ENCODE measurements around the gene ZFPM1.

Gene ZFPM1

GRCh38 chr16:88550246-88550661, 97.2 kb downstream of the ZFPM1 start:
- DNase-seq = no peak

DNA sequence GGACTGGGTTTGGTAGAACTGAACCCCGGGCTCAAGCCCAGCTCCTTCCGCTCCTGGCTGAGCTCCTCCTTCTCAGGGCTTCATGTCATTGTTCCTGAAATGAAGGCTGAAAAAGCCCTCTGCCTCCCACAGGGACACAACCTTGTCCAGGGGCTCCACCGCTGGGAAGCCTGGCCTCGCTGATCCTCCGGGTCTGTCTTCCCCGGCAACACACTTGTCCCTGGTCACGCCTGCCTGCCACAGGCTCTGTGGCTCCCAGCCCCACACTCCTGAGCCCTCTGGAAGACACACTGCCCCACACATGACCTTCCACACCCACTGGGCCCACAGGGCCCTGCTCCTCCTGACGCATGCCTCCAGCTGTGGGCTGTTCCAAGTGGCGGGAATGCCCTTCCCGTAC, 99.1 kb downstream of the ZFPM1 start:
- no peak for DNase-seq

DNA sequence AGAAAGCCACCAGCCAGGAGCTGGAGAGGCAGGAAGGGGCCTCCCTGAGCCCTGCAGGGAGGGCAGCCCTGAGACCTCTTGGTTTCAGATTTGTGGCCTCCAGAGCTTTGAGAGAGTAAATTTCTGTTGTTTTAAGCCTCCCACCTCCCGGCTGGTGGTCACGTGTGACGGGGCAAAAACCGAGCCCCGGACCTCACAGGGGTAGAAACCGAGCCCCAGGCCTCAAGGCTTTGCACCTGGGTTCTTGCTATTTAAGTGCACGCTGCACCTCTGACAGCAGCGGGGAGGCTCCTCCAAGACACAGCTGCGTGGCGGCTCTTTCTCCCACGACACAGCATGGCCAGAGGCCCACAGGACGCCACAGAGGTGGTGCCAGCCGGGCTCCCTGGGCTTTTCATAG, 99.7 kb downstream of the ZFPM1 start:
- no peak for DNase-seq

DNA sequence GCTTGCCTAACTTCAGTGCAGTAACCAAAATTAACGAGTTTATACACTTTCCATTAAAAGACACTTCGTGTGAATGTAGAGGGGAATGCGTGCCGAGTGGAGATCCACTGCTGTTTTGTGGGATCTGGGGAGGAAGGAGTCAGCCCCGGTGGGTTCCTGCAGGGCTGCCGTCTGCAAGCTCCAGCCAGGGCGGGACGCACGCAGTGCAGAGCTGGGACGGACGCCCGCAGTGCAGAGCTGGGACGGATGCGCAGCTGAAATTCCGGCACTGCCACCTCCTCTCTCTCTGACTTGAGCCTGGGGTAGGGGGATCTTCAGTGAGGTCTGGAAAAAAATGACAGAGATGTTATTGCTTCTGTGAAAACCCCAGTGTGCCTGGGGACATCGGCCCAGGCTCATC, 100.7 kb downstream of the ZFPM1 start:
- no peak for DNase-seq

DNA sequence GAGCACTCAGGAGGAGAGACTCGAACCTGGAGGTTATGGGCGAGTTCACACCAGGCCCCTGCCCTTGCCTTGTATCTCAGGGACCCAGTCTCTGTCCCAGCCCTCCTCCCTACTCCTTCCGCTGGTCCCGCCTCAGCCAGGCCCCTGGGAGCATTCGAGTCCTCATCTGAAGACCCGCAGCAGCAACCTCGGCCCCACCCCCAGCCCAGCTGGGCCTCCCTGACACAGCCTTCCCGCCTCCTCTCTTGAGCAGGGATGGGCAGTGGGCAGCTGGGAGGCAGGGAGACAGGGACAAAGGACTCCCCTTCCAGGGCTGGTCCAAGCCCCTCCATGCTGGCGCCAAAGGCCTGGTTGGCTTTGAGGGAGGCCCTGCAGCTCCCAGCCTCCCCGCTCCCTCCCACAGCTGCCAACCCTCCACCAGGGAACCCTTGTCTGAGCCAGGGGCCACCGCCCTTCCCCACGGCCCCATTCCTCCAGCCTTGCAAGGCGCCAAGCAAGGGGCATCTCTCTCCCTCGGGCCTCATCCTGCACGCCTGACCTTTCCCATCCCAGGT, 101.7 kb downstream of the ZFPM1 start:
- no peak for DNase-seq

DNA sequence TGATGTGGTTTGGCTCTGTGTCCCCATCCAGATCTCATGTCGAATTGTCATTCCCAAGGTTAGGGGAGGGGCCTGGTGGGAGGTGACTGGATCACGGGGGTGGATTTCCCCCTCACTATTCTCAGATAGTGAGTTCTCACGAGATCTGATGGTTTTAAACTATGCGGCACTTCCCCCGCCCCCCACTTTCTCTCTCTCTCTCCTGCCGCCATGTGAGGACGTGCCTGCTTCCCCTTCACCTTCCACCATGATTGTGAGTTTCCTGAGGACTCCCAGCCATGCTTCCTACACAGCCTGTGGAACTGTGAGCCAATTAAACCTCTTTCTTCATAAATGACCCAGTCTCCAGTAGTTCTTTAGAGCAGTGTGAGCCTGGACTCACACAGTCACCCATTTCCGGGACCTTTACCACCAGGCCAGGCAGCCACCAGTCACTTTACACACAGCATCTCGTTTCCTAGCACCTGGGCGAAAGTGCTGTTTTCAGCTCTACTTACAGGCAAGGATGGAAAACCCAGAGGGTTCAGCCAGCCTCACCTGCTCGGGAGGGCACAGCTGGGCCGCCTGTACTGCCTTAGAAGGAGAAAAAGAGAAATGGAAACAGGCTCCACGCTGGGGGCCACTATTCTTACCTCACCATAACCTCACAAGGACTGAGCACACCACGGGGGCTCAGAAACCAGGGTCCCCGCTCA, 103.4 kb downstream of the ZFPM1 start:
- DNase-seq = no peak

GRCh38 chr16:88558457-88559442, 105.7 kb downstream of the ZFPM1 start:
- no peak for DNase-seq

DNA sequence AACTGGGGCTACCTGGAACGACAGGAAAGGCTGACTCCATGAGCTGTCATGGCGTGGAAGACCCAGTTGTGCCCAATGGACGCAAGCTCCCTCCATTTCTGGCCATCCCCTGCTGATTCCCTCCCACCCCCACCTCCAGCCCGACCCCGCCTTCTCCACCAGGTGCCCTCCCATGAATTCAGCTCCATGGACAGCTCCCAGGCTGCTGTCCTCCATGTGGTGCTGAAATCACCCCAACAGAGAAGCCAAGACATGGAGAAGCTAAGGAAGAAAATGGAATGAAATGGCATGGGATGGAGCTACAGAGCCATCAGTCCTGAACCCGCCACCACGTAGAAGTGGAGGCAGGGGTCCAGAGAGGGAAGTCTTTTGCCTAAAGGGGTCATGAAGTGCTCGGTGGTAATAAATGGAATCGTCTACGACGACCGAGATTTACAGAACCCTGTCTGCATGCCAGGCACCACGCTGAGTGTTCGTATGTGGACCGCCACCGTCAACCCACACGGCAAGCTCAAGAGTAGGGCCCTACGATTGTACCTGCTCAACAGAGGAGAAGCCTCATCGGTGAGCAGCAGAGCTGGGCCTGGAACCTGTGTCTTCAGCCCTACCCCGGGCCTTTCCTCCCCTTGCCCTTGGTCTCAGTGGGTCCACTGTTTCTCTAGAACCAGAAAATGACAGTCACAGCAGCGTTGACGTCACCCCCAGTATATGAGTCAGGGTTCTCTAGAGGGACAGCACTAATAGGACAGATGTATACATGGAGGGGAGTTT, 107.8 kb downstream of the ZFPM1 start:
- no peak for DNase-seq

GRCh38 chr16:88561485-88562359, 108.6 kb downstream of the ZFPM1 start:
- peak; percentile 44 to 47 for DNase-seq

DNA sequence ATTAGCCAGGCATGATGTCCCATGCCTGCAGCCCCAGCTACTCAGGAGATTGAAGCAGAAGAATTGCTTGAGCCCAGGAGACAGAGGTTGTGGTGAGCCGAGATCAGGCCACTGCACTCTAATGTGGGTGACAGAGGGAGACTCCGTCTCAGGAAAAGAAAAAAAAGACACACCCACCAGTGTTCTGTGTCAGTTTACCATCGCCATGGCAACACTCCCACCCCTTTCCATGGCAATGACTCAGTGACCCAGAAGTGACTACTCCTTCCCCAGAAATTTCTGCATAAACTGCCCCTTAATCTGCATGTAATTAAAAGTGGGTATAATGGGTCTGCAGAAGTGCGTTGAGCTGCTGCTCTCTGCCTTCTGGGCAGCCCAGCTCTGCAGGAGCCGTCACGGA, 113.1 kb downstream of the ZFPM1 start:
- DNase-seq = peak; percentile 44 to 49

DNA sequence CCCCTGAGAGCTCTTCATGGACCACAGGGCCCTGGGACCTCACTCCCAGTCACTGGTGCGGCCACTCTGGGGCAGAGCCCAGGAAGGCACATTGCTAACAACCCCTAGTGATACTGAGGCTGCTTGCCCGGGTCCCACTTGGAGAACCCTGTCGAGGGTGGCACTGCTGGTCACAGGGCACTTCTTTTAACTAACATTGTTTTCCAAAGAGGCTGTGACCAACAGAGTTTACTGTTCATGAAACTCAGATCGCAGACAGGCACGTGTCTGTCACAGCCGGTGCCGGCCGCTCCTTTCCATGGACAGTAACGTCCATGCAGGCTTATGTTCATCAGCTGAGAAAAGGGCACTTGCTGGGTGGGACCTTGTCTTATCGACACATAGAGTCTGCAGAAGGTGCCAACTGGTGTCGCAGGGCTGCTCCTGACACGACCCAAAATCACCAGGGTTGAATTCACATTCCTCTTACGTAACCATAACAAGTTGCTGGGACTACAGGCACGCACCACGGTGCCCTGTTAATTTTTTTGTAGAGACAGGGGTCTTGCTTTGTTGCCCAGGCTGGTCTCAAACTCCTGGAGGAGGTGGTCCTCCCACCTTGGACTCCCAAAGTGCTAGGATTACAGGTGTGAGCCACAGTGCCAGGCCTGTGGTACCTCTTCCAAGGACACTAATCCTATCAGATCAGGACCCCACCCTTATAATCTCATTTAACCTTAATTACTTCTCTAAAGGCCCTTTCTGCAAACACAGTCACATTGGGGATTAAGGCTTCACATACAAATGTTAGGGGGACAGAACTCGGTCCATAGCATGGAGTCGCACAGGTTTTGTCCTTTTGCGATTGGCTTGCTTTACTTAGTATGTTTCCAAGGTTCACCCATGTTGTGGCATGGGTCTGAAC, 115.9 kb downstream of the ZFPM1 start:
- DNase-seq = no peak

DNA sequence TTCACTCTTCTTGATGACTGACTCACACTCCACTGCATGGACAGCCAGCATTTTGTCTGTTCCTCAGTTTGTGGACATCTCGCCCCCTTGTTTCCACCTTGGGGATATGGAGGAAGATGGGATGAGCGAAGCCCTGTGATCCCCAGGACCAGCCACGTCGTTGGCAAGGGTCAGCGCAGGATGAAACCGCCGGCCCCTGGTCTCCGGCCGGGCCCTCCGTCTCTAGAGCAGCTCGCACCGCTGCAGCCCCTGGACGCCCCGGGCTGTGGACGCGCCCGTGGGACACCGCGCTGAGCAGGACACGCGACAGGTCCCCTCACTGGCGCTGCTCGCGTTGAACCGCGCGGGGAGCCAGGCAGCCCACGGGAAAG, 116.5 kb downstream of the ZFPM1 start:
- no peak for DNase-seq

GRCh38 chr16:88569985-88570690, 117.1 kb downstream of the ZFPM1 start, which contains the start of gene ZC3H18:
Gene ZC3H18, plus strand, starts transcription at chr16:88570403. Its CDS starts 6,721 bp downstream, at chr16:88577124.
- DNase-seq = peak; percentile 96

DNA sequence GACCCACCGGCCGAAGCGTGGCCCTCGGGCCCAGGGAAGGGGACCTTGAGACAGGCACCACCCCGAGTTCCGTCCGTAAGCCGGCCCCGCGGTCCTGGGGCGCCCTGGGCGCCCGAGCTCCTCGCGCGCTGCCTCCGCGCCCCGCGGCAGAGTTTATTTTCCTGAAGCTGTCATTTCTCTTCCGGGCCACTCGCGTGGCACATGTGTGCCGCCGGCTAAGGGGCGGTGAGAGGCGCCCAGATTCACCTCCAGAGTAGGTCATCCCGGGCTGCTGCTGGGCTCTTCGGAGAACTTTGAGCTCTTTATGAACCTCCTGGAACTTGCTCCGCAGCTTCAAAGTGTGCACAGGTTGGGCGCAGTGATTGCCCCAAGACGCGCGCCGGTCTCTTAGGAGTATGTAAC, 117.6 kb downstream of the ZFPM1 start:
- DNase-seq = peak; percentile 26 to 40

- DNase-seq = no peak
These were observed 122.2 kb downstream of the ZFPM1 start for GRCh38 chr16:88575251-88575650.

DNA sequence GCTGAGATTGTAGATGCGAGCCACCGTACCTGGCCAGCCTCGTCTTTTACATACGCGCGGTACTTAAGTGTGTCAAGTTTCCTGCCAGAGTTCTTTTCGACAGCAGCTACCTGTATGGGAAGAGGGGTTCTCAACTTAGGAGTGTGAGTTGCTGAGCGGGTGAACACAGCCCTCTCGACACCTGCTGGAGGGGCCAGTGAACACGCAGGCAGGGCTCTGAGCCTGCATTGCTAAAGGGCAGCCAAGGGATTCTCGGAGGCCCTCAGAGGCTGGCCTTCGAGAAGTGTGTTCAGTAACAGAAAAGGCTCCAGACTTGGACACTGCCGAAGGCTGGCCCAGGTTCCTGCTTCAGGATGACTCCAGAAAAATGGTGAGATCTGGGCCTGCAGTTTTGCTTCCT, 123.2 kb downstream of the ZFPM1 start:
- no peak for DNase-seq

- no peak for DNase-seq
These were observed 124.1 kb downstream of the ZFPM1 start for GRCh38 chr16:88577166-88577565.

DNA sequence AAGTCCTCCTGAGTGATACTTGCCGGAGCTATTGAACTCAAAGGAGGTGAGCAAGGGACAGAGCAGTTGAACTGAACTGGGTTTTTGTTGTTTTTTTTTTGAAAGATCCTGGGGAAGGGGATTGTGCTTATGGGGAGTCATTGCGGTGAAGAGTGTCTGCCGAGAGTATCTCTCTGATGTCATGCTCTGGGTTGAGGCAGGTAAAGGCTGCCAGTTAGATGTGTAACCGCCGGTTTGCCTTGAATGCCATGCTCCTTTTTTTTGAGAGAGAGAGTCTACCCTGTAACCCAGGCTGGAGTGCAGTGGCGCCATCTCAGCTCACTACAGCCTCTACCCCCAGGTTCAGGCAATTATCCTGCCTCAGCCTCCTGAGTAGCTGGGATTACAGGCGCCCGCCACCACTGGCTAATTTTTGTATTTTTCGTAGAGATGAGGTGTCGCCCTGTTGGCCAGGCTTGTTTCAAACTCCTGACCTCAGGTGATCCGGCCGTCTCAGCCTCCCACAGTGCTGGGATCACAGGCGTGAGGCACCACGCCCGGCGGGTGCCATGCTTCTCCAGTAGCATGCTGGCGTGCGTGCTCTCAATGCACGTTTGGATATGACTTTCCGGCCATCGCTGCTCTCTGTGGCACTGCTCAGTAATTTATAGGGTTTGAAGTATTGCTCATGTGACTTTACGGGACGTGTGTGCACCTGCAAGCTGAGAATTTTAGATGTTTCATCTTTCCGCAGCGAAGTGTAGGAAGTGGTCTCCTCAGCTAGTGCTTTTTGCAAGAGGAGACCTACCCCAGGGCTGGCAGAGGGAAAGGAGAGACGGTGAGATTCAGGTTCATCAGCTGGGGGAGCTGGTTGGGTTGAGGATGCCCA, 125.6 kb downstream of the ZFPM1 start:
- DNase-seq = no peak

DNA sequence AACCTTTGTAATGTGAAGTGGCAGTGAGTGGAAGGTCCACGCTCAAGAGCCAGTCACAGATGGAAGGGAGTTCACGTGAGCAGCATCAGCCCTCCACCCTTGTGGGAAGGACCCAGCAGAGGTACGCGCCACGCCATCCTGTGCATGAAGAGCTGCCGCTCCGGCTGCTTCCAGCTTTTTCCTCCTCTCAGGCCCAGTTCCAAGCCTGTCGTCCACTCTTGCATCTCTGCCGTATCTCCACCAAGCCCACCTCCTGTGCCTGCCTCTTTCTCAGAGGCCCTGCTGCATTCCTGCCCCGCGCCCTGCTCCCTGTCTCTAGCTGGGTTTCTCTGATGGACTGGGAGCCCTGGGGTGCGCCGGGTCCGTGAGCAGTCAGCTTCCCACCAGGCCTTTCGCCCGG, 127.3 kb downstream of the ZFPM1 start:
- no peak for DNase-seq
